HepG2 (cell line): Measurements from ENCODE around the gene SHISA4.
A peak's percentile ranks its signal among the peaks of the same experiment; 100 is the strongest.

ENCODE experiments used
- BHLHE40 ChIP-seq: IDR thresholded peaks from 2 replicates; pipeline ENCODE4 v1.6.1; 2011; ENCODE audit warnings: low read length, improper control_type of control experiment
- JUN ChIP-seq: sonication (generic); formaldehyde crosslinking; IDR thresholded peaks from 2 replicates; pipeline ENCODE4 v1.4.0; 2020; ENCODE audit warnings: mild to moderate bottlenecking, missing genetic modification reagents
- TF ChIP-seq, protein P1 (sequence below): sonication (generic); formaldehyde crosslinking; IDR thresholded peaks from 2 replicates; pipeline ENCODE4; 2020; ENCODE audit warnings: missing genetic modification reagents, mild to moderate bottlenecking, borderline replicate concordance
- TF ChIP-seq, protein P2 (sequence below): IDR thresholded peaks from 2 replicates; pipeline ENCODE4 v1.6.1; 2012; ENCODE audit warnings: low read depth, low read length, improper control_type of control experiment
- TF ChIP-seq, protein P3 (sequence below): sonication (generic); formaldehyde crosslinking; IDR thresholded peaks from 2 replicates; pipeline ENCODE4 v1.5.0; 2020; ENCODE audit warnings: mild to moderate bottlenecking, missing genetic modification reagents, moderate library complexity

DNA sequence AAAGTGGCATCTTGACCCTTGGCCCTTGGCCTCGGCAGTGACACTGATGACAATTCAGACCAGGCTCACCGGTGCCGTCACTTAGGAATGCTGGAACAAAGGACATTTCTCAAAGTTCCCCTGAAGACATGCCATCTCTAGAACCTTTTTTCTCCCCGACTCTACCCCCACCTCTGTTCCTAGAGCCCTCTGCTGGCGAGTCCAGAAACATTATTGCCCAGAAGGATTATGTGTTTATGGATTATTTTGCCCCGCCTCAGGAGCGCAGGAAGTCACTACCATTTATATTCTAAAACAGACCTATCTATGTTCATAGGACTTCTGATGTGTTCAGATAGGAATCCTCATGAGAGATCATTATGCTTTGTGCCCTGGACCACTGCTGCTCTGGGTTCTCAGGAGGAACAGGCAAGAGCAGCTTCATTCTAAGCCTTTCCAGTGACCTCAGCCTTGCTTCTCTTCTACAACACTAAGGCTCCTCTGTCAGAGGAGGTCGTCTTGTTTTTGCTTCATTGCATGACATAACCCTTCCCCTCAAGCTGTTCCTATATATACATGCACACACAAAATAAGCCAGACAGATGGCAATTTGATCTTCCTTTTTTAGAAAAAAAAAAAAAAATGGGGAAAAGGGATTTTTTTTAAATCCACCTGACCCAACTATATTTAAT, 12.4 kb upstream of the SHISA4 start:
- TF ChIP-seq, protein P1, sequence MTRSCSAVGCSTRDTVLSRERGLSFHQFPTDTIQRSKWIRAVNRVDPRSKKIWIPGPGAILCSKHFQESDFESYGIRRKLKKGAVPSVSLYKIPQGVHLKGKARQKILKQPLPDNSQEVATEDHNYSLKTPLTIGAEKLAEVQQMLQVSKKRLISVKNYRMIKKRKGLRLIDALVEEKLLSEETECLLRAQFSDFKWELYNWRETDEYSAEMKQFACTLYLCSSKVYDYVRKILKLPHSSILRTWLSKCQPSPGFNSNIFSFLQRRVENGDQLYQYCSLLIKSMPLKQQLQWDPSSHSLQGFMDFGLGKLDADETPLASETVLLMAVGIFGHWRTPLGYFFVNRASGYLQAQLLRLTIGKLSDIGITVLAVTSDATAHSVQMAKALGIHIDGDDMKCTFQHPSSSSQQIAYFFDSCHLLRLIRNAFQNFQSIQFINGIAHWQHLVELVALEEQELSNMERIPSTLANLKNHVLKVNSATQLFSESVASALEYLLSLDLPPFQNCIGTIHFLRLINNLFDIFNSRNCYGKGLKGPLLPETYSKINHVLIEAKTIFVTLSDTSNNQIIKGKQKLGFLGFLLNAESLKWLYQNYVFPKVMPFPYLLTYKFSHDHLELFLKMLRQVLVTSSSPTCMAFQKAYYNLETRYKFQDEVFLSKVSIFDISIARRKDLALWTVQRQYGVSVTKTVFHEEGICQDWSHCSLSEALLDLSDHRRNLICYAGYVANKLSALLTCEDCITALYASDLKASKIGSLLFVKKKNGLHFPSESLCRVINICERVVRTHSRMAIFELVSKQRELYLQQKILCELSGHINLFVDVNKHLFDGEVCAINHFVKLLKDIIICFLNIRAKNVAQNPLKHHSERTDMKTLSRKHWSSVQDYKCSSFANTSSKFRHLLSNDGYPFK = no peak
- TF ChIP-seq BHLHE40 (no peak), JUN (no peak)
- TF ChIP-seq, protein P2, sequence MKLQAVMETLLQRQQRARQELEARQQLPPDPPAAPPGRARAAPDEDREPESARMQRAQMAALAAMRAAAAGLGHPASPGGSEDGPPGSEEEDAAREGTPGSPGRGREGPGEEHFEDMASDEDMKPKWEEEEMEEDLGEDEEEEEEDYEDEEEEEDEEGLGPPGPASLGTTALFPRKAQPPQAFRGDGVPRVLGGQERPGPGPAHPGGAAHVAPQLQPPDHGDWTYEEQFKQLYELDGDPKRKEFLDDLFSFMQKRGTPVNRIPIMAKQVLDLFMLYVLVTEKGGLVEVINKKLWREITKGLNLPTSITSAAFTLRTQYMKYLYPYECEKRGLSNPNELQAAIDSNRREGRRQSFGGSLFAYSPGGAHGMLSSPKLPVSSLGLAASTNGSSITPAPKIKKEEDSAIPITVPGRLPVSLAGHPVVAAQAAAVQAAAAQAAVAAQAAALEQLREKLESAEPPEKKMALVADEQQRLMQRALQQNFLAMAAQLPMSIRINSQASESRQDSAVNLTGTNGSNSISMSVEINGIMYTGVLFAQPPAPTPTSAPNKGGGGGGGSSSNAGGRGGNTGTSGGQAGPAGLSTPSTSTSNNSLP = no peak
- TF ChIP-seq, protein P3, sequence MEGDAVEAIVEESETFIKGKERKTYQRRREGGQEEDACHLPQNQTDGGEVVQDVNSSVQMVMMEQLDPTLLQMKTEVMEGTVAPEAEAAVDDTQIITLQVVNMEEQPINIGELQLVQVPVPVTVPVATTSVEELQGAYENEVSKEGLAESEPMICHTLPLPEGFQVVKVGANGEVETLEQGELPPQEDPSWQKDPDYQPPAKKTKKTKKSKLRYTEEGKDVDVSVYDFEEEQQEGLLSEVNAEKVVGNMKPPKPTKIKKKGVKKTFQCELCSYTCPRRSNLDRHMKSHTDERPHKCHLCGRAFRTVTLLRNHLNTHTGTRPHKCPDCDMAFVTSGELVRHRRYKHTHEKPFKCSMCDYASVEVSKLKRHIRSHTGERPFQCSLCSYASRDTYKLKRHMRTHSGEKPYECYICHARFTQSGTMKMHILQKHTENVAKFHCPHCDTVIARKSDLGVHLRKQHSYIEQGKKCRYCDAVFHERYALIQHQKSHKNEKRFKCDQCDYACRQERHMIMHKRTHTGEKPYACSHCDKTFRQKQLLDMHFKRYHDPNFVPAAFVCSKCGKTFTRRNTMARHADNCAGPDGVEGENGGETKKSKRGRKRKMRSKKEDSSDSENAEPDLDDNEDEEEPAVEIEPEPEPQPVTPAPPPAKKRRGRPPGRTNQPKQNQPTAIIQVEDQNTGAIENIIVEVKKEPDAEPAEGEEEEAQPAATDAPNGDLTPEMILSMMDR = peak; percentile 21; the same call in 1 of the 2 replicates
